ENCODE results near the gene KPNB1.
A peak's percentile ranks its signal among the peaks of the same experiment; 100 is the strongest.

The KPNB1 gene

DNA sequence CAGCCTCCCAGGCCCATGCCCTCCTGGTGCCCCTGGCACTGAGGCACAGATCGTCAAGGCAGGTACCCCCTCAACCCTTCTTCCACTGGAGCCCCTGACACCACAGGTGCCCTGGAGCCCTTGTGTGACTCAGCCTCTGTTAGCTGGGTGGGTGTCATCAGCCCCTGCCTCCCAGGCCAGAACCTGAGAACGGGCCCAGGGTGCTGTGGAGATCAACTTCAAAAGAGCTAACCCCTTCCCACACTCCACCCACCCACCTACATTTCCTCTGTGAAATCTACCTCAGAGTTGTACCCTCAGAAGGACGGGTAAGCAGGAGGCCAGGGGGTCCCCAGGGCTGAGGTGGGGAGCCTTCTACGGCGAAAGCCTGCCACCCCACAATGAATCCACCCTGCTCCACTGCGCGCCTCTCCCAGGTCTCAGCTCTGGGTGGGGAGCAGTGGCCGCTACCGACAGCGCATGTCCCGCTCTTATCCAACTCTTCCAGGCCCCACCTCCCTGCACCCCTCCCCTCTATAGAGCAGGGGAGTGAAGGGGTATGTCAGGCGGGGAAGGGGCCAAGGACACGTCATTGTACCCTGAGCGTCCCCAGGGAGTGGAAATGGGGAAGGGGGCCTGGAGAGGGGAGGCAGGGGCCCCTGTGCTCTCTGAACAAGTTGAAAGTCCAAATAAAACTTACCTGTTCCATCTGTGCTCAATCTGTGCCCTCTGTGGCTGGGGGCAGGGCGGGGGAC is 61.8 kb downstream of the KPNB1 start:
- no peak for DNase-seq (ENCODE audit: low spot score)

DNA sequence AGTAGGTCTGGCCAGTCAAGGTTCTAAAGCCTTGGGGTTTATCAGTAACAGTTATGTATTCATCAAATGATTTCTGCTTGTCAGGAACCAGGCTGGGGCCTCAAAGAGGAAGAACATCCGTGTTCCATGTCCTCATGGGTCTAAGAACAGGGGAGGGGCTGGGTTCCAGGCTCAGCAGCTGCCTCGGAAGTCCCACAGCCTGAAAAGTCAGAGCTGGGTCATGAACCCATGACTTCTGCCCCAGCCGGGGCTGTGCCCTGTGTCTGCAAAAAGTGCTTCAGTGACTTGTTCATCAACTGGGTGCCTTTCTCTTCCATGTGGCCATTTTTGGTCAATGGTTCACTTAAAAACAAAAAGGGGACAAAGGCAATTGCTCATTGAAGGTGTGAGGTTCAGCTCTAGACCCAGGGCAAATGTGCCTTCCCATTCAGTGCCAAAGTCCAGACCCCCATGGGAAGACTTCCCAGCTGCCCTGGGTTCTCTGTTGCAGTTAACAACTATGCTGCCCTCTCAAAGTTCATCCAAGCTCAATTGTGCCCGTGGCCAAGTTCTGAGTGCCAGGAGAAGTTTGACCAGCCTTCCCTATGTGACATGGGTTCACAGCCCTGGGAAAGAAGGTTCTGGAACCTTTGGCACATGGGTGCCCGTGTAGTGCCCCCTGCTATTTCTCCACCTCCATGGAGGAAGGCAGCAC is 62.8 kb downstream of the KPNB1 start:
- no peak for DNase-seq (ENCODE audit: low spot score)

DNA sequence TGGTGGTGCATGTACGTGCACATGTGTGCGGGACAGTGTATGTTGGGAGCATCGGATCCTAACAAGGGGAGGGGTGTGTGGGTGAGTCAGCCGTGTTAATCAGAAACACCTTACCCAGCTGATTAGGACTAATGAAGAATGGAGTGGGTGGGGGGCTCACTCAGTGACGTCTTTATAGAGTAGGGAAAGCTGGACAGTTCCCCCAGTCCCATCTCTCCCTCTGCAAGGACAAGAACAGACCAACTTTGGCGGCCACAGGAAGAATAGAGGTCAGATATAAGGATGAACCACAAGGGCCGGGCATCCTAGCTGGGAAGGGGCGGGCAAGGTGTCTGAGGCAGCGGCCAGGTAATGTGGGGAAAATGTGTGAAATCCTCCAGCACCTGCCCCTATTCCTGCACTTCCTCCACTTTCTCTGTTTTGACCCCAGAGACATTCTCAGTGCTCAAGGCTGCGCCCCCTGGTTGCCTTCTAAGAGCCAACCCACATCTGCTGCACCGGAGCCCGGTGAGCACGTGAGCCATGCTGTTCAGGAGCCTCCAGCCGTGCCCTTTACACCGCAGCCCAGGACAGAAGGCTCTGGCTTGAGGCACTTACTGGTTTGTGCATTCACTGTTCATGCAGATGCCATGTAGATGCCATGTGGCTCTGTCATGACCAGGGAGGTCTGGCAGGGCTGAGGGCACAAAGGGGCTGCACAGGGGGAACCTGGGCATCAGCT is 64.4 kb downstream of the KPNB1 start:
- DNase-seq (ENCODE audit: low spot score), result no peak

DNA sequence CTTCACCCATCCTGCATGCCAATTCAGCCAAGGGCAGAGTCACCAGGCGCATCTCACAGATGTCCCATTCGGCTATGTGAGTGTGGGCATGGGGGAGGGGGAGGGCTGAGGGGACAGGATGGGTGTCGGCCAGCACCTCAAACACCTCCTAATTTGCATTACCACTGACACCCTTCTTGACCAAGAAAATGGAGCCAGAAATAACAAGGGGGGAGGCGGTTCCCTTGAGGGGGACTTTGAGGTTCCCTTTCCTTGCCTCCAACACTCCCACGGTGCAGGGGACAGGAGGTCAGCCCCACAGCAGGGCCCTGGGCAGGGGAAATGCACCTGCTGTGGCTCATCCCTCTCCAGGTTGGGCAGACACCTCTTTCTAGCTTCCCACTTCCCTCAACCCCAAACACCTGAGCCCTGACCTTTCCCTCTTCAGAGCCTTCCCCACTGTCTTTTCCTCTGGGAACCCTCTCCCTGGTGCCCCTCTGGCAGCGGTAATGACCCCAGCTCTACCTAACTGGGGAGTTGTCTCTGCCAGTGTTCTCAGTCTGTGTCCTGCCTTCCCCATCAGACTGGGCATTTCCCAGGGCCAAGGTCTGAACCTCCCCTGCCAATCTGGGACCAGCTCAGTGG is 65.2 kb downstream of the KPNB1 start:
- no peak for DNase-seq (ENCODE audit: low spot score)

DNA sequence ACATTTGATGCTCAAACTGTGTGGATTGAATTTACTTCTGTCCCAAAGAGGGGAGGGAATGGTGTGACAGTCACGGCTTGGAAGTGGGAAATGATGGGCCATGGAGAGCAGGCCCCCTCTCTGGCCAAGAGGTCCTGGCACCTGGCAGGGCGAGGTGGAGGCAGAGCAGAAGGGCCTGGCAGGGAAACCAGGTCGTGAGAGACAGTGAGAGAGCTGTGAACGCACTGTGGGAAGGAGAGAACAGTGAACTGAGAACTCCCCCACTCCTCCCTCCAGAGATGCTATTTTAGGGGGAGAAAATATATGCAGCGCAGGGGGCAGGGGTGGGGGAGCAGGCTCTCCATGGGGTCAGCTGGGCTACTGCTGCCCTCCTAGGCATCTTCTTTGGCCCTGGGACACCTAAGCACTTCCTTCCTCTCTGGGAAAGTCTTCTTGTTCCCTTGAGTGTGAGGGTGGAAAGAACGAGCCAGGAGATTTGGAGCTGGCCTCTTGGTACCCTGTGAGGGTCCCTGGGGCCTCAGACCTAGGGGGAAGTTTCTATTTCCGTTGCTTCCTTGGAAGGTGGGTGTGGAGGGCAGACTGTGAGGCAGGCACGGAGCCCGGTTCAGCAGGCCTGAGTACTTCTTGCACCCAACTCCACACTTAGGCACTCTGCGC is 66.1 kb downstream of the KPNB1 start:
- DNase-seq (ENCODE audit: low spot score), result no peak

GRCh38 chr17:47716375-47716774 is 66.7 kb downstream of the KPNB1 start:
- DNase-seq (ENCODE audit: low spot score), result peak; percentile 53

- DNase-seq (ENCODE audit: low spot score), result peak; percentile 58
These were observed 67.6 kb downstream of the KPNB1 start for GRCh38 chr17:47717261-47717697.

- no peak for DNase-seq (ENCODE audit: low spot score)
These were observed 68.4 kb downstream of the KPNB1 start for GRCh38 chr17:47717979-47718621.

GRCh38 chr17:47718634-47719405 is 69.1 kb downstream of the KPNB1 start:
- no peak for DNase-seq (ENCODE audit: low spot score)

GRCh38 chr17:47719411-47720152 is 69.9 kb downstream of the KPNB1 start:
- peak; percentile 95 for DNase-seq (ENCODE audit: low spot score)

DNA sequence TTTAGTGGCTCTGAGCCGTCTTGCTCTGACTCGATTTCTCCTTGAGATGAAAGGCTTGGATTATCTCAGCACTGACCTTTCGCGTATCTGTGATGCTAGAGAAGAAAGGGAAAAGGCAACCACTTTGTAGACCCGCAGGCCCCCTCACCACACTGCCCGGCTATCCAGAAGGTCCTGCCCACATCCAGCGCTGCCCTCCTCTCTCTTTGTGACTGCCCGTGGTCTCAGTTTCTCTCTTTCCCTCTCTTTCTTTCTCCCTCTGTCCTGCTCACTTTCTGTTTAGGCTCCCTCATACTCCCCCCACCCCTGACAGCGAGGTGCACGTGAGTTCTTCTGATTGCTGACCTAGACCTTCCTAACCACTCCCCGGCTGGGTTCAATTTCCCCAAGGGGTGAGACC is 70.5 kb downstream of the KPNB1 start:
- no peak for DNase-seq (ENCODE audit: low spot score)

DNA sequence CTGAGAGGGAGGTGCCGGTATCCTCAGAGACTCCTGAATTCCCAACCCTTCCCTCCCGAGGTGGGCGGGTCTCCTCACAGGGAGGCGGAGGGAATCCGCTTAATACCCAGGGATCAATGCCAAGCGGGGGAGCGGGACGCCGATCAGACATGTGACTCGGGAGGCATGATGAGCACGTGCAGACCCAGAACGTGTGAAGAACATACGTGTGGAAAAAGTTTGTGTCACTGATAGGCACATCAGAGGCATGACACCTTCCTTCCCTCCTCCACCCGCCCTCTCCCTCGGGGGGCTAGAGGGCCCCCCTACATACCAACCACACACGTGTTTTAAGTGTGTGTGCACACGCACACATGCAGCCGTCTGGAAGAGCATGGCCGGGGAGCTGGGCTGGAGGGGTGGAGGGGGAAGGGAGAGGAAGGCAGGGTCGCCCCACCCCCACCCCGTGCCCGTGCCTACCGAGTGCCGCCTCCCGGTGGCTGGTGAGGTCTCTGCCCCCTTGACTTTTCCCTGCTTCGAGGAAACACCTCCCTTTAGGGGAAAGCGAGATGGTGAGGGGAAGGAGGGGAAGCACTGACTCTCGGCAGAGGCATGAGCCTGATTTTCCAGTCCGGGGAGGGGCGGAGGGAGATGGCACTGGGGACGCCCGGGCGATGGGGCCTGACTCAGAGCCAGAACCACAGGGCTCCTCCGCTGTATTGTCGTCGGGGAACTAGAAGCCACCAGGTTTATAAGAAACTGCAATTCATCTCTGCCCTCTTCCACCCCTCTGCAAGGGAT is 71.2 kb downstream of the KPNB1 start:
- DNase-seq (ENCODE audit: low spot score), result peak; percentile 98

DNA sequence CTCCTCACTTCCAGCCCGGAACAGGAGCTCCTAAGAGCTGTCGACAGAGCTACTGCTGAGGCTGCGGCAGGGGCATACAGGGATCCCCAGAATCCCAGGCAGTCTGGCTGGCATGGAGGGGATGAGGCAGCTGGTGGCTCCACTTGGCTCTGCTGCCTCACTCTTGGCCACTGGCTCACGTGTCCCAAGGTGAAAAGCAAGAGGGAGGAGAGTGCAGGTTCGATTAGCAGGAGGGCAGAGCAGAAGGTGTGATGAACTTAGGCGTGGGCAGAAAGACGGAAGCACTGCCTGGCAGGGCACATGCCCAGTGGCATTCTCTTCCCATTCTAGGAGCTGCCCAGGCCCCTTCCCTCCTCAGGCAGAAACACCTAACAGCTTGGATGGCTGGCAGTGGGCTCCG is 72.0 kb downstream of the KPNB1 start:
- DNase-seq (ENCODE audit: low spot score), result no peak

DNA sequence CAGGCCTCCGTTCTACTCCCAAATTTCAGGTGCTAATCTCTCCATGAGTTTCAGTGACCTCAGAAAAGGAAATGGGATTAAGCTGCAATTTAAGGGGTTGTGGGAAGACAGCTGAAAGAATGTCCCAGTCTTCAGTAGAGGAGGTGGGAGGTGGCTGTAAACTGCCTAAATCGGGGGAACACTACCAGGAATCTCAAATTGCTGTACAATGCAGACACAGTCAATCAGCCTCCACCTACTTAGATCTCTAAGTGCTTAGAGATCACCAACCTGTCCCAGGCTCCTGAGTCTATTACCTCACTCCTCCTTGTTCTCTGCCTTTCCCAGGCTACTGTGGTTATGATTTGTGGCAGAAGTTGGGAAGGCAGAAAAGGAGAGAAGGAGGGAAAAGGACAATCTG is 75.0 kb downstream of the KPNB1 start:
- no peak for DNase-seq (ENCODE audit: low spot score)

DNA sequence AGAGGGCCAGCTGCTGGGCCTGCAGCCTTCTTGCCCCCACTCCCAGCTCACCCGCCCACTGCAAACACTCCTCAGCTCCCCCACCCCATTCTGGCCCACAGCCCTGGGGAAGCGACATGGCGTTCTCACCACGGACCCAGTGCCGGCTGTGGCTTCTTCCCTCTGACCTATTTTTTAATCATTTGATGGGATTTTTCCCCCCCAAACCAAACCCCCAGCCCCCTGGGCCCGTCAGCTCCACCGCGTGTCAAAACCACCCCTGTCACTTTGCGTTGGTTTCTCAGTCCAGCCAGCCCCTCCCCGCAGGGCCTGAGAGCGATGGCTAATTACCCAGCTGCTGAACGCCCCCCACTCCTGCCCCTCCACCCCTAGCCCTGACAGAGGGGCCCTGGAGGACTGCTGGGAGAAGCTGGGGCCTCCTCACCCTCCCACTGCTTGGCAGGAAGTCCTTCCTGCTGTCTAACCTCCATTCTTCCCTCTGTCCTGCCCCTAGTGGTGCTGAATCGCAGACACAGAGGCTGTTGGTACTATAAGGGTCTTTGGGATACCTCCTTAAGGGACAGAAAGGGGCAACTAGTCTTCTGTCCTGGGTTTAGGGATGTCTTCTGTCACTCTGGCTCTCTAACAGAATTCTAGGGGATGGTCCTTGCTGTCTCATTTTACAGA is 75.9 kb downstream of the KPNB1 start:
- no peak for DNase-seq (ENCODE audit: low spot score)

DNA sequence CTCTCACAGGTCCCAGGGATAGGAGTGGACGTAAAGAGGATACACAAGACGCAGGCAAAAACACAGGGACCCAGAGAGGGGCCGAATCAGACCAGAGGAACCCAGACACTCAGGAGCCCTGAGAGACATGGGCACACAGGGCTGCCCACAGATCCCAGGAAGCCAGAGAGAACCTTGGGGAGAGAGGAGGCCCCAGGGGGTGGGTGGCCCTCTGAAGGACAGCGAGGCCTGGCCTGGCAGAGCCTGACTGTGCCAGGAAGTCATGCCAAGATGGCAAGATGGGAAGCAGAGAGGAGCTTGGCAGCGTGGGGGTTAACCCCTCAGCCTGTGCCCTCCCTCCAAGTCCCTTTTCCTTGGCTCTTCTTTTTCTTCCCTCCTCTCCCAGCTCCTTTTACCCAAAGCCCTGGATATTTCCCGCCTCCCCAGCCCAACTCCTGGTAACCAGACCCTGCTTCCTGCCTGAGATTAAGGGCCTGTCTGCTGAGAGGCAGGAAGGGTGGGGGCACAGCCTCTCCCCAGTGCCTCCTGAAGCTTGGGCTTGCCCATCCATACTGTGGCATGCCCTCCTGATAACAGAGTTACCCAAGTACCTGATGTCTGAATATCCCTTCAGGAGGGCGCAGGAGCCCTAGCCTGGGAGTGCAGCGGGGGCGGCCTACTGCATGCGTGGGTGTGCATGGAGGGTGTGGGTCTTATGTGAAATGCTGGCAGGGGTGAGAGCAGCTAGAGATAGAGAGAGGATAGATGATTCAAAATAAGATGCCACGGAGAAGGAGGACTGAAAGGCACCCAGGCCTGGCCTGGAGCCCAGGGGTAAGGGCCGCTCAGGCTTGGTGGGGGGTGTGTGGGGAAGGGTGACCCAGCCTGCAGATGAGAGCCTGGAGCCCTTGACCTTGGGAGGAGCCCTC is 77.3 kb downstream of the KPNB1 start:
- no peak for DNase-seq (ENCODE audit: low spot score)

GRCh38 chr17:47727704-47728036 is 78.0 kb downstream of the KPNB1 start:
- no peak for DNase-seq (ENCODE audit: low spot score)
